Gastroesophageal sphincter (tissue), 3 donors: ENCODE results near the gene PTGDS.

Experiments used
- CTCF ChIP-seq, 4 experiments: fragments of 200-600 bp in 2 of 4; fragments of 450-650 bp in 2 of 4; sonication (generic) in 1 of 4; IDR thresholded peaks; one replicate each; pipeline ENCODE4 v1.5.1; 2017 to 2019; ENCODE audit warnings: antibody characterized with exemption in 4 of 4, mild to moderate bottlenecking in 2 of 4, moderate library complexity in 2 of 4
- EP300 ChIP-seq: sonication (generic); formaldehyde crosslinking; IDR thresholded peaks from one replicate; pipeline ENCODE4 v1.6.1; 2017; ENCODE audit warnings: antibody characterized with exemption, mild to moderate bottlenecking
- POLR2A ChIP-seq, 2 donors: fragments of 450-650 bp; IDR thresholded peaks; one replicate each; pipeline ENCODE4 v1.6.1; 2017; ENCODE audit warnings: antibody characterized with exemption in 2 of 2, mild to moderate bottlenecking in 2 of 2, moderate library complexity in 1 of 2
- POLR2AphosphoS5 ChIP-seq: sonication (generic); formaldehyde crosslinking; IDR thresholded peaks from one replicate; pipeline ENCODE4 v1.6.1; 2017; ENCODE audit warnings: antibody characterized with exemption

GRCh38 chr9:136945333-136946227, 31.7 kb upstream of the PTGDS start:
- TF ChIP-seq CTCF (IDR thresholded peaks at IDR 0.05): no peak
- no peak for TF ChIP-seq POLR2A (IDR thresholded peaks at IDR 0.05)
- no peak for TF ChIP-seq POLR2AphosphoS5
- TF ChIP-seq EP300: no peak
